ENCODE results near the gene APBB2. TPM values are rescaled to one million over a fixed set of nuclear protein-coding genes. Genes with fewer than 3 reads are reported as not detected.

Gene APBB2
- total and polyA plus RNA-seq, 8 donors, result 42.5 to 94.8 (median 53.8) TPM

- no peak overlapping the region for H3K4me3 ChIP-seq
- H3K36me3 ChIP-seq, result no peaks in the 10 kb centered on the region
- TF ChIP-seq CTCF (IDR thresholded peaks at IDR 0.05), result no peak
- no peaks in the 10 kb centered on the region for H3K9me3 ChIP-seq
- no peak for ATAC-seq
- peaks cover 11 to 12% of the 10 kb centered on the region in 2 donors for H3K4me1 ChIP-seq
- intact Hi-C loops (cut with DNase I), result no loop called here
- H3K27me3 ChIP-seq, result no peaks in the 10 kb centered on the region
- DNase-seq, result no peak
- H3K27ac ChIP-seq, result no peak overlapping the region
Measured at GRCh38 chr4:40952217-40952616, 262.1 kb downstream of the APBB2 start.

DNA sequence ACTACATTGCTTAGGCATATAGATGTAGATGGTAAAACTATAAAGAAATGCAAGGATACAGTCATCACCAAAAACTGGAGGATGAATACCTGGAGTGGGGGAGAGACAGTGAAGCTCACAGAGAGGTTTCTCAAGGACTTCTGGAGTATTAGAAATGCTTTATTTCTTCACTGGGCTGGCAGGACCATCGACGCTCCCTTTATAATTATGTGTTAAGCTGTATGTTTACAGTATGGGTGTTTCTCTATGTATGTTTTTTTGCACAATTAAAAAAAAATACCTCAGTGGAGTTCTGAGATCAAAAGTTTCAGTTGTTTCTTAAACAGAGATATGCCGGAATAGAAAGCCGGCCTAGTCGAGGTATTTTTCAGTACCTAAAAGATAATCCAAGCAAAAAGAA is 263.3 kb downstream of the APBB2 start:
- Histone ChIP-seq H3K27ac (no peak overlapping the region), H3K9me3 (no peaks in the 10 kb centered on the region), H3K27me3 (no peaks in the 10 kb centered on the region), H3K4me3 (no peak overlapping the region), H3K4me1 (peaks cover 11 to 12% of the 10 kb centered on the region in 2 donors), H3K36me3 (no peaks in the 10 kb centered on the region)
- intact Hi-C loops (cut with DNase I), result no loop called here
- no peak for TF ChIP-seq CTCF (IDR thresholded peaks at IDR 0.05)
- ATAC-seq, result no peak
- DNase-seq, result no peak

DNA sequence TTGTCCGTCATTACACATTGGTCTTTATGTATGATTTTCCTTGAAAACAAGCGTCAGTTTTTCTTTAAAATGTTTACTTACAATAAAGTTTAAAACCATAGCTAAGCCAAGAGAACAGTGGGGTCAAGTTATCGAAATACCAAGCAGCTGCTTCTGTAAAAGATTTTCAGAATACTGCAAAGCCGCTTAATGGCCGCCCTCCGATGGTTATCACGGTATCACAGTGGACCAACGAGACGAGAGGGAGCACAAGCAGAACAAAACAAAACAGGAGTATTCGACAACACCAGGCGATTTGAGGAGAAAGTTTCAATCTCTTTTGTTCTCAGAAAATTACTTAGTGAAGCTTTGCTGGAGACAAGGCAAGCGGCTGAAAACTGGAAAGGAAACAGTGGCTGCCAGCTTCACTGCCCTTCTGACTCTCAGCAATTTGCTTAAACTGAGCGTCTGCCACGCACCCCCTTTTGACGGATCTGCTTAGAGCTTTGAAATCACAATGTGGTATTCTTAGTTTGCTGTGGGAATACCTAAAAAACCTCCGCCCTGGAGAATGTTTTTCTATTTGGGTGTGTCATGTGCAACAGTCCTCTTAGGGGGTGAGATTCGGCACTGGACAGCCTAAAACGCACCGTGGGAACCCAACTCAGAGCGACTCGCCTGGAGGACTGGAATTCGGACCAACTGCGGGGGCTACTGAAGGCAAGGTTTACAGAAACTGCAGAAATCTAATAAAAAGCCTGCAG is 264.8 kb downstream of the APBB2 start:
- Histone ChIP-seq H3K36me3 (no peaks in the 10 kb centered on the region), H3K4me3 (no peak overlapping the region), H3K4me1 (peaks cover 11 to 12% of the 10 kb centered on the region in 2 donors), H3K27me3 (no peaks in the 10 kb centered on the region), H3K27ac (no peak overlapping the region), H3K9me3 (no peaks in the 10 kb centered on the region)
- TF ChIP-seq CTCF (IDR thresholded peaks at IDR 0.05), result no peak
- DNase-seq (no peak), ATAC-seq (no peak)
- intact Hi-C loops (cut with DNase I), result no loop called here

DNA sequence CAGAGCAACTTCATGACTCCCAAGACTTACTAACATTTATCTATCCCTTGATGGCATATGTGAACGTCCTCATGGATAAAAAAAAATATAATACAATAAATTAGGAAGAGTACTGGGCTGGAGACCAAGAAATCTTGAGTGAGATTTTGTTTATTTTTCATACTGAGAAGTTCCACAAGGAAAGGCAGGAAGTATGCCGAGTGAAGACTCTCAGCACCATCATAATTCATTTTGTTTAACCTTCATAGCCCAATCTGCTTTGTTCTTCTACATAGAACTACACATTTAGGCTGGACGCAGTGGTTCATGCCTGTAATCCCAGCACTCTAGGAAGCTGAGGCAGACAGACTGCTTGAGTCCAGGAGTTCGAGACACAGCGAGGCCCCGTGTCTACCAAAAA is 266.3 kb downstream of the APBB2 start:
- no peak for DNase-seq
- Histone ChIP-seq H3K27ac (no peak overlapping the region), H3K36me3 (no peaks in the 10 kb centered on the region), H3K9me3 (no peaks in the 10 kb centered on the region), H3K4me1 (no peaks in the 10 kb centered on the region), H3K27me3 (no peaks in the 10 kb centered on the region), H3K4me3 (no peak overlapping the region)
- no peak for TF ChIP-seq CTCF (IDR thresholded peaks at IDR 0.05)
- intact Hi-C loops (cut with DNase I), result no loop called here
- ATAC-seq, result no peak

DNA sequence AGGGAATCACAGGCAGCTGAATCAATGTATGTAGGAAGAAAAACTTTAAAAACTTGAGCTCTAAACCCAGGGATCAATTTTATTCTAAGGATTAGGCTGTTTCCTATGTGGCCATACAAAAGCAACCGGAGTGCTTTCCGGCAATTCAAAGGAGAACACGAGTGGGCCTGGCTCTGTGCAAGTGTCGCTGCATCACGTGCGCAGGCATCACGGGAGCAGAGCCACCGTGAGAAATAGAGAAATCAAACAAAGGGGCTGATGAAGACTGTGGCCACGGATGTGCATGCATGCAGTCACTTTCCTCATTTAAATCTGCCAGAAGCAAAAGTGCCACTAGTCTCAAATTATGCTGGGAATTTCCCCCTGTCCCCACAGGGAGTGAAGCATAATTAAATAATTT is 267.7 kb downstream of the APBB2 start:
- ATAC-seq (no peak), DNase-seq (no peak)
- Histone ChIP-seq H3K27me3 (no peaks in the 10 kb centered on the region), H3K27ac (no peak overlapping the region), H3K4me1 (no peaks in the 10 kb centered on the region), H3K9me3 (no peaks in the 10 kb centered on the region), H3K36me3 (no peaks in the 10 kb centered on the region), H3K4me3 (no peak overlapping the region)
- intact Hi-C loops (cut with DNase I), result no loop called here
- no peak for TF ChIP-seq CTCF (IDR thresholded peaks at IDR 0.05)
